ENCODE measurements around the gene TPCN2.
A peak's percentile ranks its signal among the peaks of the same experiment; 100 is the strongest.
"Not testable (repeated sequence)": the region's sequence is repeated elsewhere in the genome, so short reads cannot be mapped to it uniquely, and the experiment has no call there.

The TPCN2 gene

GRCh38 chr11:69048694-69049489 lies at the start of gene TPCN2:
TSS of gene TPCN2 (plus strand) at chr11:69048932. CDS start at chr11:69048998, 66 bp downstream.
- no peaks in the 10 kb centered on the region for H3K4me1 ChIP-seq

GRCh38 chr11:68999093-68999747 lies 49.5 kb upstream of the TPCN2 start:
- no peaks in the 10 kb centered on the region for H3K9me3 ChIP-seq (ENCODE audit: control insufficient read depth, low read length)
- no peak overlapping the region for H3K27ac ChIP-seq
- no peak overlapping the region for H2AFZ ChIP-seq
- no peak overlapping the region for H3K4me3 ChIP-seq (ENCODE audit: low read depth, low read length)
- H3K4me2 ChIP-seq (ENCODE audit: low read length) = no peak overlapping the region
- no peaks in the 10 kb centered on the region for H3K79me2 ChIP-seq
- H3K9ac ChIP-seq = no peak overlapping the region
- no peaks in the 10 kb centered on the region for H3K36me3 ChIP-seq (ENCODE audit: control insufficient read depth, insufficient read depth, low read length)
- TF ChIP-seq CTCF (IDR thresholded peaks at IDR 0.05) = no peak
- no peaks in the 10 kb centered on the region for H3K4me1 ChIP-seq
- no peaks in the 10 kb centered on the region for H3K27me3 ChIP-seq (ENCODE audit: control insufficient read depth, insufficient read depth, low read length)

More at GRCh38 chr11:69048694-69049489, at the start of gene TPCN2:
- peak within 1 kb of the TSS; percentile 89 for H2AFZ ChIP-seq
- peak within 1 kb of the TSS; percentile 76 for H3K4me3 ChIP-seq (ENCODE audit: low read depth, low read length)
- no peaks in the 10 kb centered on the region for H3K79me2 ChIP-seq
- H3K27ac ChIP-seq = peak within 1 kb of the TSS; percentile 39
- H3K27me3 ChIP-seq (ENCODE audit: control insufficient read depth, insufficient read depth, low read length) = no peaks in the 10 kb centered on the region
- no peaks in the 10 kb centered on the region for H3K9me3 ChIP-seq (ENCODE audit: control insufficient read depth, low read length)
- no peak for TF ChIP-seq CTCF (IDR thresholded peaks at IDR 0.05)
- peak within 1 kb of the TSS; percentile 53 for H3K9ac ChIP-seq
- no peaks in the 10 kb centered on the region for H3K36me3 ChIP-seq (ENCODE audit: control insufficient read depth, insufficient read depth, low read length)
- peak within 1 kb of the TSS; percentile 73 for H3K4me2 ChIP-seq (ENCODE audit: low read length)

GRCh38 chr11:68999748-69000355 lies 48.9 kb upstream of the TPCN2 start:
- not testable (repeated sequence) for H3K4me3 ChIP-seq (ENCODE audit: low read depth, low read length); H2AFZ ChIP-seq; H3K4me2 ChIP-seq (ENCODE audit: low read length); H3K79me2 ChIP-seq; H3K27ac ChIP-seq; H3K27me3 ChIP-seq (ENCODE audit: control insufficient read depth, insufficient read depth, low read length); H3K9ac ChIP-seq; H3K4me1 ChIP-seq; H3K36me3 ChIP-seq (ENCODE audit: control insufficient read depth, insufficient read depth, low read length); H3K9me3 ChIP-seq (ENCODE audit: control insufficient read depth, low read length)

- no peaks in the 10 kb centered on the region for H3K27me3 ChIP-seq (ENCODE audit: control insufficient read depth, insufficient read depth, low read length)
- H3K9ac ChIP-seq = no peak overlapping the region
- TF ChIP-seq CTCF (IDR thresholded peaks at IDR 0.05) = no peak
- no peaks in the 10 kb centered on the region for H3K4me1 ChIP-seq
- no peak overlapping the region for H2AFZ ChIP-seq
- no peak overlapping the region for H3K4me3 ChIP-seq (ENCODE audit: low read depth, low read length)
- no peaks in the 10 kb centered on the region for H3K79me2 ChIP-seq
- no peaks in the 10 kb centered on the region for H3K9me3 ChIP-seq (ENCODE audit: control insufficient read depth, low read length)
- H3K27ac ChIP-seq = no peak overlapping the region
- H3K36me3 ChIP-seq (ENCODE audit: control insufficient read depth, insufficient read depth, low read length) = no peaks in the 10 kb centered on the region
- no peak overlapping the region for H3K4me2 ChIP-seq (ENCODE audit: low read length)
These were observed 48.3 kb upstream of the TPCN2 start for GRCh38 chr11:69000391-69000790.

- H3K9me3 ChIP-seq (ENCODE audit: control insufficient read depth, low read length) = no peaks in the 10 kb centered on the region
- no peak overlapping the region for H3K9ac ChIP-seq
- no peaks in the 10 kb centered on the region for H3K27me3 ChIP-seq (ENCODE audit: control insufficient read depth, insufficient read depth, low read length)
- H3K4me3 ChIP-seq (ENCODE audit: low read depth, low read length) = no peak overlapping the region
- no peaks in the 10 kb centered on the region for H3K36me3 ChIP-seq (ENCODE audit: control insufficient read depth, insufficient read depth, low read length)
- H3K4me1 ChIP-seq = no peaks in the 10 kb centered on the region
- H3K27ac ChIP-seq = no peak overlapping the region
- no peak overlapping the region for H3K4me2 ChIP-seq (ENCODE audit: low read length)
- no peak for TF ChIP-seq CTCF (IDR thresholded peaks at IDR 0.05)
- H2AFZ ChIP-seq = no peak overlapping the region
- H3K79me2 ChIP-seq = no peaks in the 10 kb centered on the region
These were observed 47.9 kb upstream of the TPCN2 start for GRCh38 chr11:69000831-69001242.
